A549 treated with CpdA at 1 μM for 4 hours (cell line): ENCODE measurements around the gene FABP2. TPM values are rescaled to one million over a fixed set of nuclear protein-coding genes. Genes with fewer than 3 reads are reported as not detected.

ENCODE experiments used
- total RNA-seq: library from RNA; stranded (reverse); fragments of 200-300 nt; extraction: Qiagen RNA extraction; gene quantifications from 5 replicates; pipeline ENCODE4 v1.2.3, GENCODE V29; 2022; ENCODE audit warnings: low read depth

FABP2 gene
- total RNA-seq: not detected in 5 replicates

DNA sequence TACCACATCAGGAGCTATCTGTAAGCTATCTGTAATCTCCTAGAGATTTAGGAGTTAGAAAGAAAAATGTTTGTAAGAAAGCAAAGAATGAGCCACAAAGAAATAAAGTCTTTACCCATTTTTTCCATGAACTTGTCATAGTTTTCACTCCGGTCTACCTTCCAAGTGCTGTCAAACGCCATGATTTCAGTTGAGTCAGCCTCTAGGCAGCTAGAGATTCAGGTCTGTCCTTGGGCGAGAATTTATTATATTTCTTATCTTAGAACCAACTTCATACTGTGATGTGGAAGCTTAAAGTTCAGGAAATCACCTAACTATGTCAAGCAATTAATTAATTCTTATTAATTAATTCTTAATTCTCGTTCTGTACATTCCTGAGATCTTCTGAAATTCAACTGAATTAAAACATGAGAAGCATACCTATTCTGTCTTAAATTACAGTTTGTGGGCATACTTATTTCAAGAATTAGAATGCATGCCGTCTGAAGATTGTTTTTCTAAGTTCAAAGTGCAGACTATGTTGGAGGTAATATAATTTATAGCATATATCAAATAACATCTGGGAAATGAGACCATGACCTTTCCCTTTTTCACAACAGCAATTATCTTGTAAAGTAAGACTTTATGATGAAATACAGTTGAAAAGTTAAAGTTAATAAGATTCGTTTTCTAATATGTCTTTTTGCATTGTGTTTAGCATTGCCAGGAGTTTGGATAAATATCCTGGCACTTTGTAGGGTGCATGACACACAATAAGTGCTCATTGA lies at the start of gene FABP2:
Gene FABP2, minus strand, starts transcription at position 218 of the 767 bp plus-strand sequence. Its CDS starts 36 bp downstream, at position 182.

Other genes starting within 250 kb of the FABP2 start
- not detected in 5 replicates for gene MYOZ2, start 186.3 kb downstream of the FABP2 start, total RNA-seq
- gene USP53, start 109.4 kb downstream of the FABP2 start, total RNA-seq: 6.0 to 12.7 TPM (median 9.2 TPM) in 5 replicates